ENCODE results near the gene SENP1.

Gene SENP1

DNA sequence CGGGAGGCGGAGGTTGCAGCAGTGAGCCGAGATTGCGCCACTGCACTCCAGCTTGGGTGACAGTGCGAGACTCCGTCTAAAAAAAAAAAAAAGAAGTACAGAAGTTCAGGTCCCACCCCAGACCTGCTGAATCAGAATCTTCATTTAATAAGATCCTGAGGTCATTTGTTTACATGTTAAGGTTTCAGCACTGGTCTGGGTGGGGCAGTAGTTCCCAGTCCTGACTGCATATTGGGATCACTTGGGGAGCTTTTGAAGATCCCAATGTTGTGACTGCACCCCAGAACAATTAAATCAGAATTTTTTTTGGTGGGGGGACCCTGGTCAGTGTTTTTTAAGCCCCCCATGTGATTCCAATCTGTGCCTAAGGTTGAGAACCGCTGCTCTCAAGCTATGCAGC, 89.9 kb downstream of the SENP1 start:
- no peak for DNase-seq (ENCODE audit: low read depth)
- TF ChIP-seq, protein P1, sequence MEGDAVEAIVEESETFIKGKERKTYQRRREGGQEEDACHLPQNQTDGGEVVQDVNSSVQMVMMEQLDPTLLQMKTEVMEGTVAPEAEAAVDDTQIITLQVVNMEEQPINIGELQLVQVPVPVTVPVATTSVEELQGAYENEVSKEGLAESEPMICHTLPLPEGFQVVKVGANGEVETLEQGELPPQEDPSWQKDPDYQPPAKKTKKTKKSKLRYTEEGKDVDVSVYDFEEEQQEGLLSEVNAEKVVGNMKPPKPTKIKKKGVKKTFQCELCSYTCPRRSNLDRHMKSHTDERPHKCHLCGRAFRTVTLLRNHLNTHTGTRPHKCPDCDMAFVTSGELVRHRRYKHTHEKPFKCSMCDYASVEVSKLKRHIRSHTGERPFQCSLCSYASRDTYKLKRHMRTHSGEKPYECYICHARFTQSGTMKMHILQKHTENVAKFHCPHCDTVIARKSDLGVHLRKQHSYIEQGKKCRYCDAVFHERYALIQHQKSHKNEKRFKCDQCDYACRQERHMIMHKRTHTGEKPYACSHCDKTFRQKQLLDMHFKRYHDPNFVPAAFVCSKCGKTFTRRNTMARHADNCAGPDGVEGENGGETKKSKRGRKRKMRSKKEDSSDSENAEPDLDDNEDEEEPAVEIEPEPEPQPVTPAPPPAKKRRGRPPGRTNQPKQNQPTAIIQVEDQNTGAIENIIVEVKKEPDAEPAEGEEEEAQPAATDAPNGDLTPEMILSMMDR (IDR thresholded peaks at IDR 0.05; ENCODE audit: low read depth, low read length, missing control alignments) = no peak
- H3K4me3 ChIP-seq (ENCODE audit: low read depth, low read length) = no peak overlapping the region

DNA sequence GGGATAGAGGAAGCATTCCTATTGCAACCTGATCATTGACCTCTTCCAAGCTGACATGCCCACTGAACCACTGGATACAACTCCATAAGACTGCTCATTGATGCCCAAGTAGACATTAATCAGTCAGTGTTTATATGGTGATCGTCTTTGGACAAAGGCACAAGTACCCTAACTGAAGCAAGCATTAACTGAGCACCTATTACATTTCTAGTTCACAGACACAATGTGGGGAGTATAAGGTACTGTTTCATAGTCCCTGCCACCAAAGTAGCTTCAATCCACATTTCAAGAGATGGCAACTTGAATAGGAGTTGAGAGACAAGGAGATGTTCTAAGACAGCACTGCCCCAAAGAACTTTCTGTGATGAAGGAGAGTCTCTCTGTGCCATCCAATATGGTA, 90.8 kb downstream of the SENP1 start:
- no peak for DNase-seq (ENCODE audit: low read depth)
- no peak overlapping the region for H3K4me3 ChIP-seq (ENCODE audit: low read depth, low read length)
- TF ChIP-seq, protein P1 (IDR thresholded peaks at IDR 0.05; ENCODE audit: low read depth, low read length, missing control alignments) = no peak

DNA sequence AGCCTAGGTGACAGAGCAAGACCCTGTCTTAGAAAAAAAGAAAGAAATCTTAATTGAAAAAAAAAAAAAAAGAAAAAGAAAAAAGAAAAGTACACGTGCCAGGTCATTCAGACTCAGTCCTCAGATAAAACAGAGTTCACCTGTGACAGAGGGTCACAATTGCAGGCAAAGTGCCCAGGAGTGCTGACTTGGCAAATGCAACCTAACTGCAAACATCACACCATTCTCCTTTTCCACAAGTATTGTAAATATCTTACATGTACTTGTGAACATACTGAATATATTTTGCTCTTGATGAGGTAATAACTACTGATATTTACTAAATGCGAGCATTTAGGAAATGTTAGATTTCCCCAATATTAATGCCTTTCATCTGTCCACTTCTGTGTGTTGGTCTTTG, 92.6 kb downstream of the SENP1 start:
- H3K4me3 ChIP-seq (ENCODE audit: low read depth, low read length) = no peak overlapping the region
- TF ChIP-seq, protein P1 (IDR thresholded peaks at IDR 0.05; ENCODE audit: low read depth, low read length, missing control alignments) = no peak
- DNase-seq (ENCODE audit: low read depth) = no peak

DNA sequence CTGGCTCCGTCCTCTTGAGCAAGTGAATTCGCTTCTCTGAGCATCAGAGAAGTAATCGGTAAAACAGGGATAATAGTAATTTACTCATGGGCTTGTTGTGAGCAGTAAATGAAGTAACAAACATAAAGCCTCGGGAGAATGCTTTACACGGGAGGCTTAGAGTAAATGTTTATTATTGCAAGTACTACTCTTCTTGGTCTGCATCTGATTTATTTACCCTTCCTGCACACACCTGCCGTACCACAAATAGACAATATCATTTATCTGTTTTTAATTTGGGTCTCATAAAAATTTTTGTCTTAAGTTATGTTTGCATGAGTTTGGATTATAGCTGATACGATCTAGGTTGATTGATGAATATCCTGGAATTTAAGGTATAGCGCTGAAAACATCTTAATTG, 93.8 kb downstream of the SENP1 start:
- no peak for DNase-seq (ENCODE audit: low read depth)
- TF ChIP-seq, protein P1 (IDR thresholded peaks at IDR 0.05; ENCODE audit: low read depth, low read length, missing control alignments) = no peak
- H3K4me3 ChIP-seq (ENCODE audit: low read depth, low read length) = no peak overlapping the region

DNA sequence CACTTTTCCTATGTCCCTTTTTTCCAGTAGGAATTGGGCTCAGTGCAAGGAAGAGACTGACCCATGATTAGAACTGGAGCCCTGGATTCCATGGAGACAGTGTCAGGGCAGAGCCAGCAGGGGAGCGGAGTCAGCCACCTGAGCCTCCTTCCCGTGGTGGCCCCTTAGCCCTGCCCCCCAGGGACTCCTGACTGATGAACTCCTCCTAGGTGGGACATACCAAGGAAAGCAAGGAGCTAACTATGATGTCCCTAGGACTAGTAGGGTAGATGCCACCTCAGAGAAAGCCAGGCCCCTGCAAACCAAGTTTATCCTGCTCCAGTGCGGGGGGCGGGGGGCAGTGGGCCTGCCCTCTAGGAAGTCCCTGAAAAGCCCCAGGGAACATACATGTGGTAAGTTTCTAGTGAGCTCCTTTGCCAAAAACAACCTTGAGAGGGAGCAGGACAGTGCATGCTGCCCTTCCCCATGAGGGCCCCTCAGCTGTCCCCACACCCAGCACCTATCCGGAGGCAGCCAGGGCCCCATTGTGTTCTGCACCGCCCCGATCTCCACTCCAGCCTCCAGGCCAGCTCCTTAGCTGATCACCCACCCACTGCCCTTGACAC, 95.4 kb downstream of the SENP1 start:
- H3K4me3 ChIP-seq (ENCODE audit: low read depth, low read length) = no peak overlapping the region
- no peak for DNase-seq (ENCODE audit: low read depth)
- TF ChIP-seq, protein P1 (IDR thresholded peaks at IDR 0.05; ENCODE audit: low read depth, low read length, missing control alignments) = no peak

DNA sequence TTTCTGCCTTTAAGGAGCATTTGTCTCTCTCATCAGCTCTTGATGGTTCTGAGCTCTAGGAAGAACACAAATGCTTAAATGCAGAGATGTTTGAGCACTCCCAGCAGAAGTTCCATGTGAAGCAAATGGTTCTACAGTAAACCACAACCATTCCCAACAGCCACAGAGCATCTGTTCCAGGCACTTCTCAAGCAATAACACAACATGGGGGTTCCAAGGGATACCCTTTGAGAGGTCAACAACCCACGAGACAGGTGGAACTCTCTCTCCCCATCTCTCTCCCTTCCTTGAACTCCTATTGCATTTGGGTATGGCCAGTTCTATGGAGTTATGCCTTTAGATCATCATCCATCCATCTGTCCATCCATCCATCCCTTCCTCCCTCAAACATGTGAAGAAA, 96.4 kb downstream of the SENP1 start:
- DNase-seq (ENCODE audit: low read depth) = no peak
- H3K4me3 ChIP-seq (ENCODE audit: low read depth, low read length) = no peak overlapping the region
- TF ChIP-seq, protein P1 (IDR thresholded peaks at IDR 0.05; ENCODE audit: low read depth, low read length, missing control alignments) = no peak

DNA sequence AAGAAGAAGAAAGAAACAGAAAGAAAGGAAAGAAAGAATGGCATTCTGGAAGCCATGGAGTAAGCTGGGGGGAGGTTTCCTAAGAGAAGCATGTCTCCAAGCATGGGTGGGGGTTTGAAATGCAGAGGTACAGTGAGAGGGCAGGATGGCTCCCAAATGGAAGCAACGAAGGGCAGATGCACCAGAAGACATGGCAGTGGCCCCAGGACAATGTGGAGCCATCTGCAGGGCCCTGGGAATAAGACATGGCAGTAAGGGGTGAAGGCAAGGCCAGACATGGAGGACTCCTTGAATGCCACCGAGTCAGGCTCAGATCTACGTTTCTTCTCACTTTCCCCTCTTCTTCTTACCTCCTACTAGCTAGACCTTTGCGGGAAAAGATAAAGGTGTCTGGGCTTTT, 96.9 kb downstream of the SENP1 start:
- TF ChIP-seq, protein P1 (IDR thresholded peaks at IDR 0.05; ENCODE audit: low read depth, low read length, missing control alignments) = no peak
- no peak overlapping the region for H3K4me3 ChIP-seq (ENCODE audit: low read depth, low read length)
- DNase-seq (ENCODE audit: low read depth) = no peak

All from GM12864 (cell line).